Measurements from ENCODE around the gene CRLF3.

GRCh38 chr17:30854146-30854545 lies 29.7 kb upstream of the CRLF3 start:
- TF ChIP-seq SUZ12 (IDR thresholded peaks at IDR 0.05) (no peak), FOXK2 (IDR thresholded peaks at IDR 0.05) (no peak), TARDBP (IDR thresholded peaks at IDR 0.05) (no peak), ELF4 (IDR thresholded peaks at IDR 0.05) (no peak), ZNF384 (IDR thresholded peaks at IDR 0.05) (no peak), CTBP1 (IDR thresholded peaks at IDR 0.05; ENCODE audit: borderline replicate concordance) (no peak), FOXM1 (IDR thresholded peaks at IDR 0.05; ENCODE audit: borderline replicate concordance) (no peak), BHLHE40 (IDR thresholded peaks at IDR 0.05; ENCODE audit: borderline replicate concordance) (no peak), FOXA1 (IDR thresholded peaks at IDR 0.05) (no peak), LEF1 (IDR thresholded peaks at IDR 0.05; ENCODE audit: borderline replicate concordance) (no peak), NFRKB (IDR thresholded peaks at IDR 0.05) (no peak), SP1 (IDR thresholded peaks at IDR 0.05) (no peak), L3MBTL2 (conservative IDR thresholded peaks at IDR 0.05) (no peak)
- TF ChIP-seq, protein P1, sequence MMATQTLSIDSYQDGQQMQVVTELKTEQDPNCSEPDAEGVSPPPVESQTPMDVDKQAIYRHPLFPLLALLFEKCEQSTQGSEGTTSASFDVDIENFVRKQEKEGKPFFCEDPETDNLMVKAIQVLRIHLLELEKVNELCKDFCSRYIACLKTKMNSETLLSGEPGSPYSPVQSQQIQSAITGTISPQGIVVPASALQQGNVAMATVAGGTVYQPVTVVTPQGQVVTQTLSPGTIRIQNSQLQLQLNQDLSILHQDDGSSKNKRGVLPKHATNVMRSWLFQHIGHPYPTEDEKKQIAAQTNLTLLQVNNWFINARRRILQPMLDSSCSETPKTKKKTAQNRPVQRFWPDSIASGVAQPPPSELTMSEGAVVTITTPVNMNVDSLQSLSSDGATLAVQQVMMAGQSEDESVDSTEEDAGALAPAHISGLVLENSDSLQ (IDR thresholded peaks at IDR 0.05), result no peak
